LNCaP clone FGC (cell line): ENCODE measurements around the gene CDH6.
A peak's percentile ranks its signal among the peaks of the same experiment; 100 is the strongest.

Experiments
- DNase-seq: peaks from one replicate; pipeline ENCODE4 v3.0.0-alpha.2; 2011; ENCODE audit warnings: low read depth
- H3K4me3 ChIP-seq: 2 replicates; pipeline ENCODE4 v1.5.1; 2011; ENCODE audit warnings: mild to moderate bottlenecking, low read depth, low read length, control low read depth
- TF ChIP-seq, protein P1 (sequence below): IDR thresholded peaks from 2 replicates; pipeline ENCODE4 v1.5.1; 2012; ENCODE audit warnings: mild to moderate bottlenecking; ENCODE audit not compliant: control insufficient read depth, insufficient read depth; ENCODE audit errors: extremely low read depth

Gene CDH6

DNA sequence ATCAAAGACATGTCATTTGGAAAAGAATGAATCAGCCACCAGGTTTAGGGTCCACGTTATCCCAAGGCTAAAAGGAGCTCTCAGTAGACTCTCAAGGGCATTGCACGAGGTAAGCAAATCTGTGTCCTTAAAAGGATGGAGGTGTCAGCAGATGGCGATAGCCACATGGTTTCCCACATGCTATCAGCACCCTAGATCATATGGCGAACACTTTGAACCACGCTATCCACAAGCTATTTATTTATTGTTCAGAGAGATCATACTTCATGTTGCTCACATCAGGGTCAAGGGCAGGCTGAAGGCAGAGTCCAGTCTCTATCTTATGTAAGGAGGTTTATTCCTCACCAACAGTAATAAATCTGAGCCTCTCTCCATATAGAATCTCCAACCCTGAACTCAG, 43.7 kb downstream of the CDH6 start:
- no peak for DNase-seq
- TF ChIP-seq, protein P1, sequence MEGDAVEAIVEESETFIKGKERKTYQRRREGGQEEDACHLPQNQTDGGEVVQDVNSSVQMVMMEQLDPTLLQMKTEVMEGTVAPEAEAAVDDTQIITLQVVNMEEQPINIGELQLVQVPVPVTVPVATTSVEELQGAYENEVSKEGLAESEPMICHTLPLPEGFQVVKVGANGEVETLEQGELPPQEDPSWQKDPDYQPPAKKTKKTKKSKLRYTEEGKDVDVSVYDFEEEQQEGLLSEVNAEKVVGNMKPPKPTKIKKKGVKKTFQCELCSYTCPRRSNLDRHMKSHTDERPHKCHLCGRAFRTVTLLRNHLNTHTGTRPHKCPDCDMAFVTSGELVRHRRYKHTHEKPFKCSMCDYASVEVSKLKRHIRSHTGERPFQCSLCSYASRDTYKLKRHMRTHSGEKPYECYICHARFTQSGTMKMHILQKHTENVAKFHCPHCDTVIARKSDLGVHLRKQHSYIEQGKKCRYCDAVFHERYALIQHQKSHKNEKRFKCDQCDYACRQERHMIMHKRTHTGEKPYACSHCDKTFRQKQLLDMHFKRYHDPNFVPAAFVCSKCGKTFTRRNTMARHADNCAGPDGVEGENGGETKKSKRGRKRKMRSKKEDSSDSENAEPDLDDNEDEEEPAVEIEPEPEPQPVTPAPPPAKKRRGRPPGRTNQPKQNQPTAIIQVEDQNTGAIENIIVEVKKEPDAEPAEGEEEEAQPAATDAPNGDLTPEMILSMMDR = peak; percentile 43
- no peak overlapping the region for H3K4me3 ChIP-seq

DNA sequence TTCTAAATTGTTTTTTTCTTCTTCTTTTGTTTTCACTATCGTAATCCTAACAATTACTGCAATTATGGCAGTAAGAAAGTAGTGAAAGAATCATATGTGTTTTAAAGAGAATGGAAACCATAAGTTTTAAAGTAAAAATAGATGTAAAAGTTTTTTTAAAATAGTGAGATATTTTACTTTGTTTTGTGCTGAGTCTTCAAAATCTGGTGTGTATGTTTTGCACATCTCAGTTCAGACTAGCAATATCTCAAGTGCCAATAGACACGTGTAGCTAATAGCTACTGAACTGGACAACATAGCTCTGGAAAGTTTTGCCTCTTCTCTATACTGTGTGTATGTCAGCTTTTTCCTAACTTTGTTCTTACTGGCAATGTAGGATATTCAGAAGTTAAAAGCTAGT, 45.0 kb downstream of the CDH6 start:
- no peak overlapping the region for H3K4me3 ChIP-seq
- TF ChIP-seq, protein P1 = no peak
- DNase-seq = no peak

DNA sequence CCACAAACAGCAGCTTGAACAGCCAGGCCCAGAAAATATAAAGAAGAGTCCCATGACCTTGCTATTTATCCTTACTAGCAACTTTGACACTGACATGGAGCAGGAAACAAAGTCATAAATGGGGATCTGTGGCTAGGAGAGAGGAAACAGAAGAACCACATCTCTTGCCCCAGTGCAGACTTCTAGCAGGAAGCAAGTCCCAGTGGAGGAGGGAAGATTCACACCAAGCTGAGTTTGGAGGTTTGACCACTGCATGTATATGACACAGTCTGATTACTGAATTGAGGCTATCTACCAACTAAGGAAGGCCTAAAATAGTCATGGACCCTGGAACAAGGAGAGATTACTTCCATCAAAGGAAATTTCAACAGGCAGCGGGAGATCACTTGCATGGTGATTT, 51.4 kb downstream of the CDH6 start:
- no peak overlapping the region for H3K4me3 ChIP-seq
- TF ChIP-seq, protein P1 = no peak
- no peak for DNase-seq

DNA sequence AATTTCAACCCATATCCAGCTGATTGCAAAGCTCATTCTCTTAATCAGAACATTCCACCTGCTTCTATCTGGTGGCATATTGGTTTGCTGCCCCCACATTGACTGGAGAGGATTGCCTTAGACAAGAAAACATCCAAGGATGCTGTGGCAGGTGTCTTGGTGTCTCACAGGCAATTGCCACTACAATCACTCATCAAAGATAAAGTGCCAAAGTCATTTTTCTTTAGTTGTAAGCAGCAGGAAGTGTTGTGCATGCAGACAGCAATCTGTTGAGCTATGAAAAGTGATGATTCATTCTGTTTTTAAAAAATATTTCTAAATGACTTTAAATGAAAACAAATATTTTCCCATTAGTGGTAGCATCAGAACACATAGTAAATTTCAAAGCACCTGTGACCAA, 53.9 kb downstream of the CDH6 start:
- DNase-seq = no peak
- TF ChIP-seq, protein P1 = no peak

DNA sequence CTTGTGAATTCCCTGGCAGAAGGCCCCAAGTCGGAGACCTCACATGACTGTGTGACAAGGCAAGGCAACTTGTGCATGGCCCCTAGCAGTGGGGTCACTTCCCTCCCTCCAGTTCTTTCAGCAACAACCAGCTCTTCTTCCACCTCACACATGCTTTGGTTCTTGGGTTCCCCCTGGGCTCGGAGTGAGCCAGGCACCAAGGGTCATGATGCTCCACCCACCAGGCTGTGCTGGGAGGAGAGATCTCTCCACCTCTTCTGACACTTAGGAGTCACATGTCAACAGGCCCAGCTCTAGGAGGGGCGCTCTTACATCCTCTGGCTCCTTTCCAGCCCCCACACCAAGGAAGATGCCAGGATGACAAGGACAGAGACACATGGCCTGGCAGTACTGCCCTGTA, 56.7 kb downstream of the CDH6 start:
- no peak overlapping the region for H3K4me3 ChIP-seq

More for the DNA sequence above, 53.9 kb downstream of the CDH6 start:
- no peak overlapping the region for H3K4me3 ChIP-seq

DNA sequence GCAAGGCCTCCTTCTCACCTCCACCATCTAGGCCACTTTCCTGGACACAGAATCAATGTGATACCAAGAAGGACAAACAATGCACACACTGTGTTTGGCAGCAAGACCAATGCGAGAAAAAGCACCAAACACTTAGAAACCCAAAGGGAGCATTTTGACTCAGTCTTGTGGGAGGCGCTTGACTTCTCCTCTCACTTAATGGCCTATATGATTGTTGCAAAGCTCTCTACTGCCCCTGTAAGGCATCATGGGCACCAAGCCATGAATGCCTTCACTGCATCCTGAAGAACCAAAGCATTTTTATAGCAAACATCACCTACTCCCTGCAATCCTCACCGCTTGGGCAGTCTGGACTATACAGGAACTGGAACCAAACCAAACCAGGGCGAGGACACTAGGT, 57.5 kb downstream of the CDH6 start:
- TF ChIP-seq, protein P1 = no peak
- H3K4me3 ChIP-seq = no peak overlapping the region
- DNase-seq = no peak

More for the DNA sequence above, 56.7 kb downstream of the CDH6 start:
- no peak for DNase-seq
- TF ChIP-seq, protein P1 = no peak

DNA sequence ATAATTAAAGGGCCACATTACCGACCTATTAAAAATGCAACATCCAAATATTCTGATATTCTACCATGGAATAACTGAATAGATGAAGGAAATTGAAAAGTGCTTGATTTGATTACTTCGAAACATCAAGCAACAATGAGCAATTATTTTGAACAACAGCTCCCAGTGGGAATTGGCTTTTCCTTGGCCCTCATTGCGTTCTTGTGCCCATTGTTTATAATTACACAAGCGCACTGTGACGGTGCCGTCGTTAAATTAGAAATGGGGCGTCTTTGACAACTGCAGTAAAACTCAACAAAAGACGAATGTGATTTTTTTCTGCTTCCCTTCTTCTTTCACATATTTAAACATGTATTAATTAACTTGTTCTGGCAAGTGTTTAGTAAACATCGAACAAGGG, 61.6 kb downstream of the CDH6 start:
- TF ChIP-seq, protein P1 = no peak
- DNase-seq = no peak
- no peak overlapping the region for H3K4me3 ChIP-seq
